Activated CD4-positive, alpha-beta memory T cell treated with anti-CD3 and anti-CD28 coated beads, Interleukin-2, amount 10 ng/mL, durations not matched to agents 7 days and 5 days (primary cell): ENCODE results near the gene NPAS3. TPM values are rescaled to one million over a fixed set of nuclear protein-coding genes. Genes with fewer than 3 reads are reported as not detected.

Experiments
- CTCF ChIA-PET: fragments of 350-600 bp; sonication (Branson Sonifier 250); formaldehyde crosslinking; loops from one replicate; lab custom pipeline; 2021; ENCODE audit warnings: antibody characterized with exemption, inconsistent platforms; lab: Charles Lee
- POLR2A ChIA-PET: fragments of 350-600 bp; sonication (Branson Sonifier 250); formaldehyde crosslinking; loops from one replicate; lab custom pipeline; 2021; ENCODE audit warnings: antibody characterized with exemption; lab: Charles Lee
- DNase-seq: peaks from one replicate; pipeline ENCODE4 v3.0.0-alpha.2; 2020
- H3K27ac Mint-ChIP-seq: one replicate; pipeline ENCODE4 v1.8.0; 2021; ENCODE audit warnings: mild to moderate bottlenecking, mixed read lengths
- H3K27me3 Mint-ChIP-seq: one replicate; pipeline ENCODE4 v1.8.0; 2021; ENCODE audit warnings: mixed read lengths
- H3K36me3 Mint-ChIP-seq: one replicate; pipeline ENCODE4 v1.8.0; 2021; ENCODE audit warnings: low read depth, mixed read lengths
- H3K4me1 Mint-ChIP-seq: one replicate; pipeline ENCODE4 v1.8.0; 2021; ENCODE audit warnings: mixed read lengths
- H3K4me3 Mint-ChIP-seq: one replicate; pipeline ENCODE4 v1.8.0; 2021; ENCODE audit warnings: mild to moderate bottlenecking, mixed read lengths
- H3K9me3 Mint-ChIP-seq: one replicate; pipeline ENCODE4 v1.8.0; 2021; ENCODE audit warnings: mixed read lengths
- total RNA-seq, 2 experiments: library from RNA; stranded (reverse); gene quantifications; one replicate each; pipeline ENCODE4 v1.2.3, GENCODE V29; 2021

NPAS3 gene
- total RNA-seq, 2 experiments from 2014 or later, result not detected

DNA sequence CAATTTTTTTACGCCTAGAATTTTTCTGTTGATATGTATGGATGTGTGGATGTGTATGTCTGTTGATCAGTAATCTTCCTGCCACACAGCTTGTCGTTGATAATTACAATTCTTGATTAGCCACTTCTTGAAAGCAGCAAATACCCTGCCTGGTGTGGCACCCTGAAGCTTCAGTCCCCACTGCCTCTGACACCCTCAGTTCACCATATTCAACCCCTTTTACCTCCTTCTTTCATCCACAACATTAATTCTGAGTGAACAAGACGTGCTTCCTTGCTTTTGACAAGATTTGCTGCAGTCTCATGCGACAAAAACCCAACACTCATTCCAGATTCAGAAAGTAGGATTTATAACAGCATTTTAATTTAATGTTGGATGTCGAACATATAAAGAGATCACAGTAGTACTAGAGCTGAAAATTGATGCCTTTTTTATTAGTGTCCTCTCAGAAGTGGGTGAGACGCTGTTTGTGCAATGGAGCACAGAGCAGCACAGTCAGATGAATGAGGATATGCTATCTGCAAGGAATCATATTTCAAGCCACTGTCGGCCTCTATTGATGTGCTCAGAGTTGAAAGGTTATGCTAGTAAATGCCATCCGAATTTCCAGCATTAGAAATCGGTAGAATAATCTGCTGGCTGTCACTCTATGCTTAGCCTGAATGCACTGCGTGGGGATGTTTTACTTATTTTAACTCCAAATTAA lies 628.5 kb downstream of the NPAS3 start:
- Mint-ChIP-seq H3K36me3 (no peaks in the 10 kb centered on the region), H3K9me3 (no peaks in the 10 kb centered on the region), H3K27me3 (no peaks in the 10 kb centered on the region), H3K4me1 (no peaks in the 10 kb centered on the region), H3K4me3 (no peak overlapping the region), H3K27ac (no peak overlapping the region)
- no peak for DNase-seq
- ChIA-PET CTCF (no interaction called here), POLR2A (no interaction called here)

DNA sequence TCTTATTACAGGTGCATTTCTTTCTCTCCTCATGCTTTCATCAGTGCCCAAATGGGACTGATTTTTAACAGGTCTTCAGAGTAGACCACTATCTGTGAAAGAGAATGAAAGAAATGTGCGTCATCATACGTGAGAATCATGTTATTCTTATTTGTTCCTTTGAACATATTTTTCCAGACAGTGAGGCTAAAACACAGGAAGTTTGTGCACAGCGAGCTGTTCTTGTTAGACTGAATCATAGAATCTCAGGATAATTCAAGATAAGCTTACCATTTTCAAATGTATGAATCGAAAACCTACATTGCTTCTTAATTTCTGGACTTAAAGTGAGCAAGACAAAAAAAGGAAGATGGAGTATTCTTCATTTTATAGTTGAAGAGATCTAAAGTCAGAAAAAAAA lies 629.1 kb downstream of the NPAS3 start:
- Mint-ChIP-seq H3K4me3 (no peak overlapping the region), H3K4me1 (no peaks in the 10 kb centered on the region), H3K27me3 (no peaks in the 10 kb centered on the region), H3K27ac (no peak overlapping the region), H3K9me3 (no peaks in the 10 kb centered on the region), H3K36me3 (no peaks in the 10 kb centered on the region)
- POLR2A ChIA-PET, result no interaction called here
- CTCF ChIA-PET, result no interaction called here
- no peak for DNase-seq

DNA sequence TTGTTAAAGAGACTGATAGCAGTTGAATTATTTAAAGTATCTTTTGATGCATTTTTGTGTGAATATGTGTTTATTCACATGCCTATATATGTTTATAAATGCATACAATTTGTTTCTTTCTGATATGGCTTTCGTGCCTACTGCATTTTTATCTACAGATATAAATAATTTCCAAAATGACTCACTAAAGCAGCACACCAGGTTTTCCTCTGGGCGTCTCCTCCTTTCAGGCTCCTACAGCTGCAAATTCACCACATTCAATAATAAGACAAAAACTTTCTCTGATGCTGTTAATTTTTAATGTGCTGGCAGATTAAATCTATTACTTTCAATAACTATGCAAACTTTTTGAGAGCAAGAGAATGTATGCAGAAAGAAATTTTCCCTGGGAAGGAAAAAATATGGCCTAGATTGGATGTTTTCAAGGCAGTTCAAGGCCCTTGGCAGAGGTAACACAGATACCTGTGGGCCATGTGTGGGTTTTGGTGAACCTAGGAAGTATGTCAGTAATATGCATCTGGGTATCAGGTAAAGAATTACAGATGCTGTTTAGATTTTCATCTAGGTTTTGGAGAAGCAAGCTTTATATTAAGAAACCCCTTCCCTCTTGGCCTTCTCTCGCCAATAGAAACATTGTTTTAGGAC lies 630.4 kb downstream of the NPAS3 start:
- Mint-ChIP-seq H3K27me3 (no peaks in the 10 kb centered on the region), H3K36me3 (no peaks in the 10 kb centered on the region), H3K27ac (no peak overlapping the region), H3K4me1 (no peaks in the 10 kb centered on the region), H3K4me3 (no peak overlapping the region), H3K9me3 (peaks cover 2% of the 10 kb centered on the region)
- ChIA-PET POLR2A (no interaction called here), CTCF (interaction anchor here (0.7 kb wide), 1 partner anchor 228 kb away, joined by 3 read pairs; no protein-coding TSS in a partner anchor)
- DNase-seq, result no peak

DNA sequence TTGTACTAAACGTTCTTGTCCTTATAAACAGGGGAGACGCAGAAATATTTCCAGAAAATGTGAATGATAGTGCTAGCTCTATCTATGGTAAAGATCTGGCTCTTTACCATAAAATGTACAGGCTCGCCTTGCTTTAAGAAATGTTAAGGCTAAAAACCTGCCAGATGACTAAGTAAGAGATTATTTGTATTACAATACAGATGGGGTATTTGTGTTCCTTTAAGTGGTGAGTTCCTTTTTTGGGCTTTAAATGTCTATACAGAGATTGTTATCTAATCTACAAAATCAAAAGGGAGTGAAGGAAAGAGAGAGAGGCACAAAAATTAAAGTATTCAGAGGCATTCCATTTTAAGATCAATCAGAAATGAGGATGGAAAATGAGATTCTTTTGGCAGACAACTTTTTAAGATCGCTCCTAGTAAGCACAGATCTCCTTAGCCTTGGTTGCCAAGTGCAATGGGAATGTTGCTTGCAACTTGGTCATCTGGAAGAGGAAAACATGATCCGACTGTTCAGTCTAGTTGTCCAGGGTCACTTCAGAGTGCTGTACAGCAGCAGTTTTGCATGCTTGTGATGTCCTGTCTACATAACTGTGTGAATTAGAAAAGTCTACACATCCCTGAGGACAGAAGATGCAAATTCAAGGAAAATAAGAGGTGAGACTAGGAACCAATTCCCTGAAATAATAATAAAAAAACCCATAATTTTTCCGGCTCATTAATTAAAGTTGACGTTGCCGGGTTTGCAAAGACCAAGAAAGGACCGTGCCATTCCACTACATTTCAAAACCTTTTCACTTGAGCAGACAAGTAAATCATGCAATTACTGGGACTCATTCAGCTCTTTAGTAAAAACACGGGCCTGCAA lies 631.4 kb downstream of the NPAS3 start:
- Mint-ChIP-seq H3K9me3 (peaks cover 5% of the 10 kb centered on the region), H3K36me3 (no peaks in the 10 kb centered on the region), H3K4me3 (no peak overlapping the region), H3K4me1 (no peaks in the 10 kb centered on the region), H3K27ac (no peak overlapping the region), H3K27me3 (no peaks in the 10 kb centered on the region)
- no peak for DNase-seq
- ChIA-PET CTCF (no interaction called here), POLR2A (no interaction called here)

DNA sequence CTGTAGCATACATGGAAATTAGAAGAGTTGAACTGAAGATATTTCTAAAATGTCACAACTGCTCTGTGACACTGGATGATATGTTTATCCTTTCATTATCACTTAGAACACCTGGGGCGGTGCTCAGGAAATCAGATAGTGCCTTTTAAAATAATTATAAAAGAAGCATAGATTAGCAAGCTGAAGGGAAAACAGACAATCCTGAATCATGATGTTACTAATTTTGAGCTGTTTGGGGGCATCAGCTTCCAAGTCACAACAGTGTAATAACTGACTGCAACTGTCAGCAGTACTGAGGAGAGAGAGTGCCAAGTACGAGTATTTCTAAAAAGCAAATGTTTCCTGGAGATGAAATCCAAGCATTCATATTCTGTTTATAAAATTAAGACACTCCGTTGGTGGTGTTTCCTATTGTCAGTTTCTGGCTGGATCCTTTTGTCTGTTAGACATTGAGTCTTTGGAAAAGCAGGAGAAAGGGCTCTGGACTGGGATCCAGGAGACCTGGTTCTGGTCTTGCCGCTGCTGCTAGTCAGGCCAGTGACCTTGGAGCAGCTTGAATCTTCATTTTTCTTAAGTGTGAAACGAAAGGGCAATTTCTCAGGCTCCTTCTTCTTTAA lies 632.1 kb downstream of the NPAS3 start:
- ChIA-PET CTCF (no interaction called here), POLR2A (no interaction called here)
- H3K27ac Mint-ChIP-seq, result no peak overlapping the region
- H3K4me1 Mint-ChIP-seq, result no peaks in the 10 kb centered on the region
- no peaks in the 10 kb centered on the region for H3K36me3 Mint-ChIP-seq
- H3K9me3 Mint-ChIP-seq, result peaks cover 5% of the 10 kb centered on the region
- no peak for DNase-seq
- no peaks in the 10 kb centered on the region for H3K27me3 Mint-ChIP-seq
- H3K4me3 Mint-ChIP-seq, result no peak overlapping the region

DNA sequence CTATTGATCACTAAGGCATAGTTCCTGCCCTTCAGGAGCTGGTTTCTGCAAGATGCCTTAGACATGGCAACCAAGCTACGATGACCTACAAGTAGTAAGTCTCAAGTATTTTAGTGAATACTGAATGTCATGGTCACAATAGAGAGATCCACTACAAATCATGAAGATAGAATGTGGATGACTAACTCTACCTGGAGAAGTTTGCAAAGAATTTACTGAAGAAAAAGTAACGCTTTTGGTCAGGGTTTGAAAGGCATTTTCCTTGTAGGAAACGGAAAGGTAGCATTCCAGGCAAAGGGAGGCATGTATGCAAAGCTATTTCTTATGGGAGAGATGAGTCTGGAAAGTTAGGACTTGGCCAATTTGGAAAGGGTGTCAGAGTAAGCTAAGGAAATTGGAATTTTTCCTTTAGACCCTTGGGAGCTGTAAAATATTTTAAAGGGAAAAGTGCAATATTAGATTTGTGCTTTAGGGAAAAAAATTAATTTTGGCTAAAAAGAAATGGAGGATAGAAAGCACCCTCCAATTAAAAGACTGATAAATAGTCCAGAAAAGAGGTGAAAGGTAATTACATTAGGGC lies 634.7 kb downstream of the NPAS3 start:
- ChIA-PET POLR2A (no interaction called here), CTCF (no interaction called here)
- H3K36me3 Mint-ChIP-seq, result no peaks in the 10 kb centered on the region

DNA sequence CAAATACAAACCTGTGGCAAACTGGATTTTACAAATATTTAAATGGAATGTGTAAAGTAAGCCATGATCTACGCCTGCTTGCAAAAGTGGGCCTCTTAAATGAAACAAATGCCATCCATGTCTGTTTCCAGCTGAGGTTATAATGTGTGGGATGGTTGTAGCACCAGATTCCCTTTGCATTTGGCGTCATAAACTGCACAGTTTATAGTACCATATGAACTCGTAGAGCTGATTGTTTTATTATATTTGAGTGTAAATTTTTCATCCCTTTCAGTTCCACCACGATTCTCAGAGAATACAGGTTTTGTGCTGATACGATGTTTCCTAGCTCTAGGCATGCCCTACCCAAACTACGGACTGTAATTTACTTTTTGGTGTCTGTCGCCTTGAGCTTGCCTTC lies 637.3 kb downstream of the NPAS3 start:
- Mint-ChIP-seq H3K27ac (no peak overlapping the region), H3K36me3 (no peaks in the 10 kb centered on the region), H3K4me3 (no peak overlapping the region), H3K27me3 (no peaks in the 10 kb centered on the region), H3K9me3 (peaks cover 5% of the 10 kb centered on the region), H3K4me1 (no peaks in the 10 kb centered on the region)
- DNase-seq, result no peak
- ChIA-PET CTCF (no interaction called here), POLR2A (no interaction called here)

More for the DNA sequence above, 634.7 kb downstream of the NPAS3 start:
- H3K27me3 Mint-ChIP-seq, result no peaks in the 10 kb centered on the region
- H3K27ac Mint-ChIP-seq, result no peak overlapping the region
- DNase-seq, result no peak
- no peaks in the 10 kb centered on the region for H3K4me1 Mint-ChIP-seq
- H3K4me3 Mint-ChIP-seq, result no peak overlapping the region
- H3K9me3 Mint-ChIP-seq, result peaks cover 5% of the 10 kb centered on the region

DNA sequence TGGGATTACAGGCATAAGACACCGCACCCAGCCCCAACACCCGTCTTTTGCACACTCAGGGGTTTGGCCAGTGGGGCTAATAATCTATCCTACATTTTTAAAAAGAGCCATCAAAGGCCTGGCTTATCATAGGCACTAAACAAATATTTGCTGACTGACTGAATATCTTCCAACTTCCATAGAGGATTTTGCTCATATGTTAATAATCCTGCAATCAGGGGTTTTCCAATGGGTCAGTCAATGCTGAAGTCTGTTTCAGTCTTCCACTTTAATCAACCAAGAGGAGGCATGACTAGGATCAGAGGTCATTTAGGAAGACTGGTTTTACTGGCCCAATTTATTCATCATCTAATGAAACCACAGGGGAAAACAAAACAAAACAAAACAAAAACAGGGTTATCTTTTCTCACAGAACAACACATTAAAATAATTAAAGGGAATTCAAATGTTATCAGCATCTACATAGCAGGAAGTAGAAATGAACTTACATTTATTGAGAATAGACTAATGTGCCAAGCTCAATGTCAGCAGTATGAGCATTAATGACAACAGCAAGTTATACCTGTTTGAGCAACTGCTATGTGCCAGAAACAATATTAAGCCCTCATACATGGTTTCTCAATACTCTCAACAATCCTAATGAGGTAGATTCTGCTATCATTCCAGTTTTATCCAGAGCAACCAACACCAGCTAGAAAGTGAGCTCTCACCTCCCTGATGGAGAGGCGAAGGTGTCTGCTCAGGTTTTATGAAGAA lies 640.0 kb downstream of the NPAS3 start:
- Mint-ChIP-seq H3K4me1 (no peaks in the 10 kb centered on the region), H3K27me3 (no peaks in the 10 kb centered on the region), H3K4me3 (no peak overlapping the region), H3K9me3 (peaks cover 4% of the 10 kb centered on the region), H3K36me3 (no peaks in the 10 kb centered on the region), H3K27ac (no peak overlapping the region)
- POLR2A ChIA-PET, result no interaction called here
- CTCF ChIA-PET, result no interaction called here
- DNase-seq, result no peak

DNA sequence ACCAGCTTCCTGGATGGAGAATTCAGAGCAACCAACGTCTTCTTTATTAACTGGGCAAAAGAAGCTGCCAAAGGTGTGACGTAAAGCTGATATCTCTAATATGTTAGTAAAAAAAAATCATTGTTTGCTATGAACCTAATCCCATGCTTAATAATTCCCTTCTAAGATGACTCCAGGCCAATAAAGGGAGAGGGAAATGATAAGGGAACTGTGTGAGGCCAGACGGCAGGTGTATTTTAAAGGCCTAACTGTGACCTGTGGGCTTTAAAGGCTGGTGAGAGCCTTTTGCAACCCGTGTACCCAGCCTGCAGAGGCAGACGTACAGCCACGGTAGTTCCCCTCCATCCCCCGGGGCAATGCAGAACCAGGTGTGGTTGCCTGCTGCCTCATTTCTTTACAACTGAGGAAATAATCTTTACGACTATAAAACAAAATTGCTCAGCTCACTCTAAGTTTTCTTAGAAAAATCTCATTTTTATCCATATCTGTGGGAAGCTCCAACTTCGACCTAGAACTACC lies 641.6 kb downstream of the NPAS3 start:
- Mint-ChIP-seq H3K4me1 (no peaks in the 10 kb centered on the region), H3K27me3 (no peaks in the 10 kb centered on the region), H3K27ac (no peak overlapping the region), H3K36me3 (no peaks in the 10 kb centered on the region), H3K4me3 (no peak overlapping the region), H3K9me3 (no peaks in the 10 kb centered on the region)
- no peak for DNase-seq
- CTCF ChIA-PET, result no interaction called here
- POLR2A ChIA-PET, result no interaction called here

DNA sequence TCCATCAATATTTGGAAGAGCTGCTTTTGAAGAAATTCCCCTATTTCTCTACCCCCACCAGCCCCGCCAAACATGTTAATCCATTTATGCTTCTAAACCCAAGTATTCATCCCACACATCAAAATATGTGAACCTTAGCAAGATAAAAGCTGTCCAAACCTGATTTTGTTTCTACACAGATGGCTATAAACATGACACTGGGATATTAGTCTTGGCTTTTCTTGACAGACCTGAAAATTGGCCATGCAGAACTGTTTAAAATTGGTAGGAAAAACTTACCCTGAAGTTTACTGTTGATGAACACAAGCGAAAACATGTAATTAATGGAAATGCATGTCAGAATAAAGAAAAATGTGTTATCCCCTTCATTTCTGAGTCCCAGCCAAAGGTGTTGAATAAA lies 642.2 kb downstream of the NPAS3 start:
- no peak overlapping the region for H3K27ac Mint-ChIP-seq
- H3K9me3 Mint-ChIP-seq, result no peaks in the 10 kb centered on the region
- DNase-seq, result no peak
- H3K36me3 Mint-ChIP-seq, result no peaks in the 10 kb centered on the region
- CTCF ChIA-PET, result no interaction called here
- no peaks in the 10 kb centered on the region for H3K4me1 Mint-ChIP-seq
- POLR2A ChIA-PET, result no interaction called here
- H3K27me3 Mint-ChIP-seq, result no peaks in the 10 kb centered on the region
- H3K4me3 Mint-ChIP-seq, result no peak overlapping the region

DNA sequence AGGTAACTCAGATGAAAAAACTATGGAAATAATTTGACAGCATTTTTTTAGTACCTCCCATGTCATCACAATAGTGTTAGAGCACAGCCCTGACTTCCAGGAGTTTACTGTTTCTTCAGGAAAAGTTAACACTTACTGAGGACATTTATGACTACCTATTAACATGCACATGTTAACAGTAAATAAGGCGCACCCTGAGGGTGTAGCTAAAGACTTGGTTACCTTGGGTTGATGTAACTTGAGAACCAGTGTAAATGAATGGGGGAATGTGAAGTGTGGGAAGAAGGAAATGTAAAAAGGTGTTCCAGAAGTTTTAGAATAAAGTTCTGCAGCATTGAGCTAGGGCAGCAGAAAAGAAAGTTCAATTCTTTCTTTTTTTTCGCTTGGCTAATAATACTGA lies 646.0 kb downstream of the NPAS3 start:
- DNase-seq, result no peak
- Mint-ChIP-seq H3K36me3 (no peaks in the 10 kb centered on the region), H3K4me3 (no peak overlapping the region), H3K27ac (no peak overlapping the region), H3K9me3 (no peaks in the 10 kb centered on the region), H3K4me1 (no peaks in the 10 kb centered on the region), H3K27me3 (no peaks in the 10 kb centered on the region)
- ChIA-PET POLR2A (no interaction called here), CTCF (no interaction called here)

DNA sequence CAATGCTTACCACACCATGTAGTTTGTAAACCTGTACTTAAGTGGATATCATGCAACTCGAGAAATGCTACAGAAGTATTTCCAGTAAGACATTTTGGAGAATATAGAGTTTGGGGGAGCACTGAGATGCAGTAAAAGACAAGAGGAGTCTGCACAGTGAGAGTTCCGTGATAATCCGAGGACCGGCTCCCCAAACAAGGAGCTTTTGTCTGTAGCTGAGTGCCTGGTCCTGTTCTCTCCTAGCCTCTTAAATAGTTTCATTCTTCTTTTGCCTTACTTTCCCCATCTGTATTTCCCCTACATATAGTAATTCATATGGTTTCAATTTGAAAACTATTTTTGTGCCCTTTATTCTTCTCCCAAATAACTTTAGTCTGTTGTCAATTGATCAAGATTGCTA lies 648.1 kb downstream of the NPAS3 start:
- POLR2A ChIA-PET, result no interaction called here
- no peaks in the 10 kb centered on the region for H3K9me3 Mint-ChIP-seq
- no peak for DNase-seq
- CTCF ChIA-PET, result no interaction called here
- no peak overlapping the region for H3K27ac Mint-ChIP-seq
- H3K4me1 Mint-ChIP-seq, result no peaks in the 10 kb centered on the region
- H3K36me3 Mint-ChIP-seq, result no peaks in the 10 kb centered on the region
- no peak overlapping the region for H3K4me3 Mint-ChIP-seq
- H3K27me3 Mint-ChIP-seq, result no peaks in the 10 kb centered on the region
